GM12875 (cell line): ENCODE data around the gene NPIPB13.
"Not testable (repeated sequence)": the region's sequence is repeated elsewhere in the genome, so short reads cannot be mapped to it uniquely, and the experiment has no call there.

Experiments
- H3K4me3 ChIP-seq: one replicate; pipeline ENCODE4 v1.5.1; 2011; ENCODE audit warnings: low read depth, low read length, control low read depth

NPIPB13 gene

DNA sequence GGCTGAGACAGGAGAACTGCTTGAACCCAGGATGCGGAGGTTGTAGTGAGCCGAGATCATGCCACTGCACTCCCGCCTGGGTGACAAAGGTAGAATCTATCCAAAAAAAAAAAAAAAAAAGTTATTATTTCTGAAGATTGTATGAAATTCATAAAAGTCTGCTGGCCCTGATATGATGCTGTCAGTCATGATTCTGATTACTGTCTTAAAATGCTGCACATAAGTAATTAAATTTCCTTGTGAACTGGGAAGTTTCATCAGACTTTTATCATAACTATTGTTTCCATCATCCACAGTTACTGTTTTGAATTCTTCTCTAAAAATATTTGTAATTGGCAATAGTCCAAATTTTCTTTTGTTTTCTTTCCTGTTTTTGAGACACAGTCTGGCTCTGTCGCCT lies at the start of gene NPIPB13:
Gene NPIPB13 (minus strand): TSS at position 101 of the 400 bp plus-strand sequence. CDS start 2,906 bp downstream, outside the sequence.
- H3K4me3 ChIP-seq: not testable (repeated sequence)

DNA sequence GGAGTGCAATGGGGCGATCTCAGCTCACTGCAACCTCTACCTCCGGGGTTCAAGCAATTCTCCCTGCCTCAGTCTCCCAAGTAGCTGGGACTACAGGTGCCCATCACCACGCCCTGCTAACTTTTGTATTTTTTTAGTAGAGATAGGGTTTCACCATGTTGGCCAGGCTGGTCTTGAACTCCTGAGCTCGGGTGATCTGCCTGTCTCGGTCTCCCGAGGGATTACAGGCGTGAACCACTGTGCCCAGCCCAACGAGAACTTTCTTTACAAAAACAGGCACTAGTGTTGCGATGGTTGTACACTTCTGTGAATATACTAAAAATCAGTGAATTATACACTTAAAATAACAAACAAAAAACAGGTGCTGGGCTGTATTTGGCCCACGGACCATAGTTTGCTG lies 34.1 kb upstream of the NPIPB13 start:
- H3K4me3 ChIP-seq: not testable (repeated sequence)

DNA sequence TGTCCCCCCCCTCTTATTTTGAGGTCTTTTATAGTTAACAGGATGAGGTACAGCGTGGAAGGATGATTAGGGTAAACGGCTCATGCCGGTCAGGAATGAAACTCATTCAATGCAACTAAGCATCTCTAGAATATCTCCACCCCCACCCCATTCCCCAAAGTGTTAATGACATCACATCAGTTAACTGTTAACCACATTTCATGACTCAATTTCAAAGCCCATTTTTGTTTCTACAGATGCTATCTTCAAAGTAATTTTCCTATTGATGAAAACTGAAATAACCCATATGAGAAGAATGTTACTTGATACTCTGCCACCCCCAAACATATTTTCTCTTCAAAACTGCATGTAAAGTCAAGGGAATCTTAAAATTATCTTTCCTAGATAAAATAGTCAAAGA lies 30.2 kb upstream of the NPIPB13 start:
- H3K4me3 ChIP-seq: not testable (repeated sequence)

DNA sequence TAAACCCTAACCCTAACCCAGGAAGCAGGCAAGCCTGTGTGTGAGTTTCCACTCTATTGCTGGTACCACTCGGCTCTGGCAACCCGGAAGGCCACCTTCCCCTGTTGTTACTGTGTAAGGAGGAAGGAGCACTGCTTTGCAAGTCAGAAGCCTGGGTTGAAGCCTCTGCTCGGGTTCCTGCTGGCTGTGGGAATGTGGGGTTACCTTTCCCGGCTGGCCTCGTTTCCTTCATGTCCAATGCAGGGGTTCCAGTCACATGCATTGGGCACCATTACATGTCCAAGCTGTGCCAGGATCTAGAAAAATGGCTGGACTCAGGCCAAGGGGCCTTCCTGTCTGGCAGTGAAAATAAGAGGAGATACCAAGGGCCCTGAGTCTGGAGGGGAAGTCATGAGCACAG lies 31.2 kb downstream of the NPIPB13 start:
- H3K4me3 ChIP-seq: not testable (repeated sequence)

DNA sequence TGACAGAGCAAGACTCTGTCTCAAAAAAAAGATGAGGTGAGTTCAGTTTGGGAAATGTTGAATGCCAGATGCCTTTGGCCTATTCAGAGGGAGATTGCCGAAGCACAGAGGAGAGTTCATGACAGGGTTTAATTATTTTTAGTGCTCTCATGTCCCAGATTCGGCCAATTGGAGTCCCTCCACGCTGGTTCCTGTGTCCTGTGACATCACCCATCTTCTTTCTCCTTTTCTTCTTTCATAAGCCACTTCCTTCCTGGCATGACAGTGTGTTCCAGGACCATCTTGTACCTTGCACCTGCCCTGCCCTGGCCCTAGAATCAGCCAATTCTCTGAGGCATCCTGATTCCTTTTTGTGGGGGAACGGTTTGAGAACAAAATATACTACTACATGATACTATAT lies 36.9 kb downstream of the NPIPB13 start:
- not testable (repeated sequence) for H3K4me3 ChIP-seq

DNA sequence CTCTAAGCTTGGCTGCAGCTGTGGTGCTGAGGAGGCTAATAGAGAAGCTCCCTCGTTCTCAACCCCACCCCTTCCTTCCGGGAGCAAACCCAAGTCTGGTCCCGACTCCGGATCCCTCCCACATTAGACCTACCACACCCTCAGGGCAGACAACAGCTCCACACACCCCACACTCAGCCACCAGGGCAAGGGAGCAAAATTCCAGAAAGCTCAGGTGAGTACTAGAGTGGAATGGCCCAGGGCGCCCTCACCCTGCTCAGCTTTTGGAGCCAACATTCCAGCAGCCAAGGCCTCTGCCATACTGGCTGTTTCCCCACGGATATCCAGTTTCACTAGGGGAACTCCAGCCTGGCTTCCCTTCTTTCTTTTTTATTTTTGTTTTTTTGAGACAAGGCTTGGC lies 39.2 kb downstream of the NPIPB13 start:
- H3K4me3 ChIP-seq: not testable (repeated sequence)

DNA sequence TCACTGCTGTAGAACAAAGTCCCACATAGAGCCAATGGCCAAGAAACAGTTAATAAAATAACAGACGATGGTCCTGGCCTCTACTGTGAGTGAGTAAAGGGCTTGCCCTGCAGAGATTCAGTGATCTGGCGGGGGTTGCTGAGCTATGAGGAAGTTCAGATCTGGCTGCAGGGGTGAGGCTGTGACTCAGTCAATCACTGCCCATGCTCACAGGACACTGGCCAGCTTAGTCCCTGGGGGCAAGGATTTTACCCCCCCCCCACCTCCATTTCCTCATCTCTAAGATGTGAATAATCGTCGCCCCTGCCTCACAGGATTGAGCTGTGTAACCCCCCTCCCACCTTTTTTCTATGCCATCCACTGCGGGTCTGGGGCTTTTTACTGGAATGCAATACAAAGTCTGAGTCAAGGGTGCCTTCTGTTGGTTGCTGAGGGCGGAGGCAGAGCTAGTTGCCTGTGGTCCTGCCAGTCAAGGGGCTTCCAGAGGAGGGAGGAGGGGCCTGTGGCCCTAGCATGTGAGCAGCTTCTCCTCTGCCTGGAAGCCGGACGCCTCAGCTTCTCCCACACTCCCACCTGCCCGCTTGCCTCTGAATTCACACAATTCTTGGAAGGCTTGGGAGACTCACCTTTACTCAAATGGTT lies 41.1 kb downstream of the NPIPB13 start:
- H3K4me3 ChIP-seq: not testable (repeated sequence)

DNA sequence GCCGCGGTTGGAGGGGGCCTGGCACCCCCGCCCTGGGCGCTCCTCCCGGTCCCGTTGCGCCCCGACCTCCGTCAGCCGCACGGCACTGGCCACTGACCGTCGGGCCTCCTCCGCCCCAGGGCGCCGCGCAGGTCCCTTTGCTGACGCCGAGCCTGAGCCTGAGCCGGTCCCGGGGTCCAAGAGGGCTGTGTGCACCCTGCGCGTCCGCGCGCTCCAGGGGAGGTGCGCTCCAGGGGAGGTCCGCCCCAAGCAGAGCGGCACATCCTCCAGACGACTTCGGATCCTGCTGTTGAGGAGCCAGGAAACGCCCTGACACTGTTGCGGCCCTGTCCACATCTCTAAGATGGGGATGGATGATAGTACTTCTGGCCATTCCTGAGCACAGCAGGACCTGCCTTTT lies 42.0 kb downstream of the NPIPB13 start:
- H3K4me3 ChIP-seq: not testable (repeated sequence)

DNA sequence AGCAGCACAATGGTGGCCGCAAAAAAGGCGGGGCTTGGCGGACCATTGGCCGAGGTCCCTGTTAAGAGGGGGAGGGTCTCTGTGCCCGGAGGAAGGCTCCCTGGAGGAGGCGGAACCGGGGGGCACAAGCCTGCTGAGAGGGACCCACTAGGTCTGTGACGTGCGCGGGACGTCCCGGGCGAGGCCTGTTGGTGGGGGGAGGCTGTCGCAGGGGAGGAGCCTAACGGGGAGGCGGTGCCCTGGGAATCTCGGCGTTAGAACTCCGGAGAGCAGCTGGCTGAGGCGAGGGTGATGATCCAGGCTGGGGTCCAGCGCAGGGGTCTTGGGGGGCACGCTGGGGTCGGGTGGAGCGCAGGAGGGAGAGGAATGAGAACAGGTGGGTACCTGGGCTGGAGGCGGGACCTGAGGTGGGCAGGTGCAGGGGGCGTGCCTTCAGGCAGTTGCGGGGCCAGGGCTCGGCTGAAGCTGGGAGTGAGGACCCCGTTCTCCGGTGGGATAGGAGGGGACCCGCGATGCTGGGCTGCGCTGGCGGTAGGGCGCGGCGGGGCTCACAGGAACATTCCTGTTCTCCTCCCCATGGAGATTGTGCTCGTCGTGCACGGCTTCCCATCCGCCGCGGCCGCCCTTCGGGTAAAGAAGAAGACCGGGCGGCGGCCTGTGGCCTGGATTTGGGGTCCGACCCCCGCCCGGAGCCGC lies 42.6 kb downstream of the NPIPB13 start:
- not testable (repeated sequence) for H3K4me3 ChIP-seq

DNA sequence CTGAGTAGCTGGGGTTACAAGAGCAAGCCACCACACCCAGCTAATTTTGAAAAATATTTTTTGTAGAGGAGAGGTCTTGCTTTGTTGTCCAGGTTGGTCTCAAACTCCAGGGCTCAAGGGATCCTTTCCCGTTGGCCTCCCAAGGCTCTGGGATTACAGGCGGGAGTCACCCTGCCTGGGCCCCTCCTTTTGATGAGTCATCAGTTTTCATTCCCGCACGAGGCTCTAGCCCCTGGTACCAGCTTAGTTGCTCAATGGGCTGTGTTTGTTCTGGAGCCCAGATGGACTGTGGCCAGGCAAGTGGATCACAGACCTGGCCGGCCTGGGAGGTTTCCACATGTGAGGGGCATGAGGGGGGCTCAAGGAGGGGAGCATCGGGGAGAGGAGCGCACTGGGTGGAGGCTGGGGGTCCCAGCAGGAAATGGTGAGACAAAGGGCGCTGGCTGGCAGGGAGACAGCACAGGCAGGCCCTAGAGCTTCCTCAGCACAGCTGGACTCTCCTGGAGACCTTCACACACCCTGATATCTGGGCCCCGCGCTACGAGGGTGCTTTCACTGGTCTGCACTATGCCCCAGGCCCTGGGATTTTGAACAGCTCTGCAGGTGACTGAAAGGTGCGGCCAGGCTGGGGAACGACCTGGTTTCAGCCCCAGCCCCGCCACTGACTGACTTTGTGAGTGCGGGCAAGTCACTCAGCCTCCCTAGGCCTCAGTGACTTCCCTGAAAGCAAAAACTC lies 48.5 kb downstream of the NPIPB13 start:
- not testable (repeated sequence) for H3K4me3 ChIP-seq

DNA sequence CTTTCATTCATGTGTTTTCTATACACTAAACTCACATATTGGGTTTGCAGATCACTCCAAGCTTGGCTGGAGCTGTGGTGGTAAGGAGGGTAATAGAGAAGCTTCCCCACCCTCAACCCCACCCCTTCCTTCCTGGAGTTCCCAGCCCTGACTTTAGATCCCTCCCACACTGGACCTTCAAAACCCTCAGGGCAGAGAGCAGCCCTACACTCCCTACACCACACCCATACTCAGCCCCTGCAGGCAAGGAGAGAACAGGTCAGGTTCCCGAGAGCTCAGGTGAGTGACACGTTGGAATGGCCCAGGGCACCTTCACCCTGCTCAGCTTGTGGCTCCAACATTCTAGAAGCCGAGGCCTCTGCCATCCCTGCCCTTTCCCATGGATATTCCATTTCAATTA lies 49.2 kb downstream of the NPIPB13 start, which contains the start of gene SULT1A3:
Gene SULT1A3 (plus strand): TSS at position 207 of the 400 bp plus-strand sequence. CDS start 1,474 bp downstream, outside the sequence.
- H3K4me3 ChIP-seq: not testable (repeated sequence)
